AG09309 (cell line): ENCODE results near the gene TJAP1.

Experiments used
- DNase-seq: peaks from one replicate; pipeline ENCODE4 v3.0.0-alpha.2; 2010; ENCODE audit warnings: low read depth
- H3K4me3 ChIP-seq: 2 replicates; pipeline ENCODE4 v1.5.1; 2011; ENCODE audit warnings: mild to moderate bottlenecking, low read depth, low read length, moderate library complexity; ENCODE audit not compliant: control insufficient read depth
- CTCF ChIP-seq: IDR thresholded peaks from 2 replicates; pipeline ENCODE4 v1.5.1; 2011; ENCODE audit warnings: mild to moderate bottlenecking, low read depth, low read length, inconsistent platforms; ENCODE audit not compliant: insufficient read depth, control insufficient read depth; ENCODE audit errors: missing control alignments

Gene TJAP1

GRCh38 chr6:43467752-43468151, 9.6 kb upstream of the TJAP1 start:
- no peak overlapping the region for H3K4me3 ChIP-seq
- TF ChIP-seq CTCF, result no peak
- no peak for DNase-seq

- no peak for DNase-seq
- no peak for TF ChIP-seq CTCF
- H3K4me3 ChIP-seq, result no peak overlapping the region
Observed at GRCh38 chr6:43468240-43468639, 9.1 kb upstream of the TJAP1 start.

- no peak for DNase-seq
- TF ChIP-seq CTCF, result no peak
- H3K4me3 ChIP-seq, result no peak overlapping the region
Observed at GRCh38 chr6:43468748-43469681, 8.4 kb upstream of the TJAP1 start.

- DNase-seq, result no peak
- TF ChIP-seq CTCF, result no peak
- no peak overlapping the region for H3K4me3 ChIP-seq
Observed at GRCh38 chr6:43469947-43470346, 7.4 kb upstream of the TJAP1 start.

GRCh38 chr6:43471399-43471798, 6.0 kb upstream of the TJAP1 start:
- DNase-seq, result no peak
- no peak for TF ChIP-seq CTCF
- H3K4me3 ChIP-seq, result no peak overlapping the region

- no peak for TF ChIP-seq CTCF
- H3K4me3 ChIP-seq, result no peak overlapping the region
- DNase-seq, result no peak
Observed at GRCh38 chr6:43472515-43472914, 4.9 kb upstream of the TJAP1 start.
